Activated CD8-positive, alpha-beta memory T cell treated with anti-CD3 and anti-CD28 coated beads, Interleukin-2, amount 10 ng/mL, durations not matched to agents 7 days and 5 days (primary cell): ENCODE measurements around the gene MAPK8. TPM values are rescaled to one million over a fixed set of nuclear protein-coding genes. Genes with fewer than 3 reads are reported as not detected.
A peak's percentile ranks its signal among the peaks of the same experiment; 100 is the strongest.
"Not testable (repeated sequence)": the region's sequence is repeated elsewhere in the genome, so short reads cannot be mapped to it uniquely, and the experiment has no call there.

Experiments
- ATAC-seq: fragments of 150-1000 bp; cut with Tn5 transposase; one replicate; pipeline ENCODE4 v1.10.0; 2021; ENCODE audit warnings: moderate library complexity
- CTCF ChIA-PET: fragments of 350-600 bp; sonication (Branson Sonifier 250); formaldehyde crosslinking; loops from one replicate; lab custom pipeline; 2021; ENCODE audit warnings: antibody characterized with exemption; lab: Charles Lee
- DNase-seq: peaks from one replicate; pipeline ENCODE4 v3.0.0-alpha.2; 2020
- H3K27ac Mint-ChIP-seq: one replicate; pipeline ENCODE4 v1.8.0; 2021; ENCODE audit warnings: mild to moderate bottlenecking, mixed read lengths
- H3K27me3 Mint-ChIP-seq: one replicate; pipeline ENCODE4 v1.8.0; 2021; ENCODE audit warnings: mixed read lengths
- H3K36me3 Mint-ChIP-seq: one replicate; pipeline ENCODE4 v1.8.0; 2021; ENCODE audit warnings: mild to moderate bottlenecking, mixed read lengths
- H3K4me1 Mint-ChIP-seq: one replicate; pipeline ENCODE4 v1.8.0; 2021; ENCODE audit warnings: mixed read lengths
- H3K4me3 Mint-ChIP-seq: one replicate; pipeline ENCODE4 v1.8.0; 2021; ENCODE audit warnings: mild to moderate bottlenecking, moderate library complexity, mixed read lengths
- H3K9me3 Mint-ChIP-seq: one replicate; pipeline ENCODE4 v1.8.0; 2022; ENCODE audit warnings: low read depth, mixed read lengths
- total RNA-seq, 2 experiments: library from RNA; stranded (reverse); gene quantifications; one replicate each; pipeline ENCODE4 v1.2.3, GENCODE V29; 2021

Gene MAPK8
- 100 to 1,000 TPM in 1 of 2 experiments, 10 to 100 TPM in 1; 45.6 to 111 TPM for total RNA-seq

GRCh38 chr10:48306265-48306869 is at the start of gene MAPK8:
MAPK8 (plus strand) TSS chr10:48306677; CDS start chr10:48401661, 94,984 bp downstream.
- peak within 1 kb of the TSS; percentile 81 for H3K4me3 Mint-ChIP-seq
- H3K9me3 Mint-ChIP-seq: no peaks in the 10 kb centered on the region
- H3K27me3 Mint-ChIP-seq: no peaks in the 10 kb centered on the region
- peaks cover 40% of the 10 kb centered on the region for H3K4me1 Mint-ChIP-seq
- peaks cover 5% of the 10 kb centered on the region for H3K36me3 Mint-ChIP-seq
- DNase-seq: peak; percentile 93
- CTCF ChIA-PET: interaction anchor here (1.1 kb wide), 2 partner anchors 16 to 18 kb away, joined by 3 to 4 read pairs; no protein-coding TSS in a partner anchor
- peak within 1 kb of the TSS; percentile 77 for H3K27ac Mint-ChIP-seq
- peak; percentile 90 for ATAC-seq

- H3K36me3 Mint-ChIP-seq: no peaks in the 10 kb centered on the region
- CTCF ChIA-PET: interaction anchor here (1.9 kb wide), 1 partner anchor 41 kb away, joined by 4 read pairs; no protein-coding TSS in a partner anchor
- H3K27ac Mint-ChIP-seq: no peak overlapping the region
- H3K27me3 Mint-ChIP-seq: peaks cover 36% of the 10 kb centered on the region
- DNase-seq (no peak), ATAC-seq (no peak)
- H3K9me3 Mint-ChIP-seq: no peaks in the 10 kb centered on the region
- H3K4me3 Mint-ChIP-seq: no peak overlapping the region
- H3K4me1 Mint-ChIP-seq: no peaks in the 10 kb centered on the region
Observed at GRCh38 chr10:48257407-48257961, 49.0 kb upstream of the MAPK8 start.

DNA sequence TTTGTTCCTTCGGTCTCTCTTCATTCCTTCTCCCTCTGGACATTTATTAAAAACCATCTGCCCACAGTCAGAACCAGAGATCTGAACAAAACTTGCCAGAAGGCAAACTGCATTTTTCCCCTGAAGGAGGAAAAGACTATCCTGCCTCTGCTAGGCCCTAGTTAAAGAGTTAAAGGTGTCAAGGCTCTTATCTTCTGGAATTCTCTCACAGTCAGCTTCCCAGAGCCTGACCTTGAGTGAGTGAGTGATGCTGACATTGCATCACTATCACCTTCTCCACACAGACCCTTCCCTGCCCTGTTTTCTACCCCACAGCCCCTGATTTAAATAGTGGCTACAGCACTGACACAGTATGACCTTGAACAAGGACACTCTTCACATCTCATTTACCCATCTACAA is 48.4 kb upstream of the MAPK8 start:
- Mint-ChIP-seq H3K36me3 (no peaks in the 10 kb centered on the region), H3K27ac (no peak overlapping the region), H3K4me3 (no peak overlapping the region), H3K9me3 (no peaks in the 10 kb centered on the region), H3K27me3 (peaks cover 37% of the 10 kb centered on the region), H3K4me1 (no peaks in the 10 kb centered on the region)
- ATAC-seq (no peak), DNase-seq (no peak)
- CTCF ChIA-PET: interaction anchor here (1.9 kb wide), 1 partner anchor 42 kb away, joined by 4 read pairs; no protein-coding TSS in a partner anchor

DNA sequence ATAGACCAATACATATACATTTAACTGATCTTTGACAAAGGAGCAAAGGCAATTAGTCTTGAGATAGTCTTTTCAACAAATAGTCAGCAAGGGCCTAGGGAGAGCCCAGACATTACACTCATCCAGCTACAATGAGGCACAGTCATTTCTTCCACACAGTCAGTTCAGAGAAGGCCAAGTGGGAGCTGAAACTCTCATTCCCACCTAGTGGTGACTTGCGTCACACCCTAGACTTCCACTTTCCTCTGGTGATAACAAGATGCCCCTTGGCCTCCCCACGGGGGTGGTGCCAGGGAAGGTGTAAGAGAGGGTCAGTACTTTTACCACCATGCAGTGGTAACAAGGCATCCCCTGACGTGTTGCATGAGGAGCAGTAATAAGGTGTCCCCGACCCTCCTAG is 39.9 kb upstream of the MAPK8 start:
- ATAC-seq (peak; percentile 42), DNase-seq (no peak)
- H3K4me1 Mint-ChIP-seq: no peaks in the 10 kb centered on the region
- no peak overlapping the region for H3K4me3 Mint-ChIP-seq
- peaks cover 36% of the 10 kb centered on the region for H3K27me3 Mint-ChIP-seq
- H3K9me3 Mint-ChIP-seq: no peaks in the 10 kb centered on the region
- CTCF ChIA-PET: no interaction called here
- H3K27ac Mint-ChIP-seq: no peak overlapping the region
- H3K36me3 Mint-ChIP-seq: no peaks in the 10 kb centered on the region

DNA sequence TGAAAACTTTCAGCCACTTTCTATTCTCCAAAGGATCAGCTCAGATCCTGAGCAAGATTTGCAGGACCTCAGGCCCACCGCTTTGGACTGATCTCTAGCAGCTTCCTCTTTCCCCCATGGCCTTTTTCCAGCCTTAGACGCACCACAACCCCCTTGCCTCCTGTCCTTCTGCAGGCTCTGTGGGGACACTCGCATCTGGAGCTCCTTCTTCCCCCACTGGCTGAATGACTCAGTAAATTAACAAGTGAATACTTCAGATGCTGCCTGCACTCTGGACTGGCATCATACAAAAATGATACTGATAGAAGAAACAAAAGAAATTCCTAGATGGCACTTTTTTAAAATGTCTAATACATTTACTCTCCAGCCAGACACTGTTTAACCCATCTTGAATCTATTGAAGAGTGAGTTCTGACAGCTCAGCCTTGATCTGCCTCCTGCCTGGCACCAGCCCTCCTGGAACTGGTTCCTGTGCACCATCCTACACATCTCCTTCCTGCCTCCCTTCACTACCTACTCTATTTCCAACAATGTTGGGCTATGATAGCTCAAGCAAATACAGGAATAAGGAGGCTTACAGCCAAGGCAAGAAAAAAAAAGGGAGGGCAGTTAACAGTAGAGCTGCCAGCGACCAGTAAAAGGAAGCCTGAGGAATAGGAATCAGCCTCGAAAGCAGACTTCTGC is 35.3 kb upstream of the MAPK8 start:
- no peak for ATAC-seq
- Mint-ChIP-seq H3K36me3 (no peaks in the 10 kb centered on the region), H3K27ac (no peak overlapping the region), H3K4me1 (no peaks in the 10 kb centered on the region), H3K27me3 (peaks cover 23% of the 10 kb centered on the region), H3K9me3 (no peaks in the 10 kb centered on the region), H3K4me3 (no peak overlapping the region)
- no peak for DNase-seq
- CTCF ChIA-PET: no interaction called here

- no peaks in the 10 kb centered on the region for H3K9me3 Mint-ChIP-seq
- DNase-seq (no peak), ATAC-seq (no peak)
- no peak overlapping the region for H3K27ac Mint-ChIP-seq
- H3K4me1 Mint-ChIP-seq: no peaks in the 10 kb centered on the region
- H3K36me3 Mint-ChIP-seq: no peaks in the 10 kb centered on the region
- H3K4me3 Mint-ChIP-seq: no peak overlapping the region
- peaks cover 19% of the 10 kb centered on the region for H3K27me3 Mint-ChIP-seq
- CTCF ChIA-PET: no interaction called here
Observed at GRCh38 chr10:48272682-48273081, 33.8 kb upstream of the MAPK8 start.

- no peaks in the 10 kb centered on the region for H3K9me3 Mint-ChIP-seq
- no peak overlapping the region for H3K4me3 Mint-ChIP-seq
- H3K27me3 Mint-ChIP-seq: peaks cover 21% of the 10 kb centered on the region
- DNase-seq (no peak), ATAC-seq (no peak)
- CTCF ChIA-PET: no interaction called here
- no peaks in the 10 kb centered on the region for H3K36me3 Mint-ChIP-seq
- no peak overlapping the region for H3K27ac Mint-ChIP-seq
- no peaks in the 10 kb centered on the region for H3K4me1 Mint-ChIP-seq
Observed at GRCh38 chr10:48273741-48274140, 32.7 kb upstream of the MAPK8 start.

GRCh38 chr10:48274636-48275035 is 31.8 kb upstream of the MAPK8 start, which contains the start of gene FRMPD2:
FRMPD2 (minus strand) TSS chr10:48274696; CDS start chr10:48274567, 129 bp downstream.
- Mint-ChIP-seq H3K4me3 (no peak within 1 kb of the TSS), H3K27ac (no peak within 1 kb of the TSS), H3K9me3 (no peaks in the 10 kb centered on the region), H3K36me3 (no peaks in the 10 kb centered on the region), H3K27me3 (peaks cover 21% of the 10 kb centered on the region), H3K4me1 (peaks cover 4% of the 10 kb centered on the region)
- no peak for DNase-seq
- CTCF ChIA-PET: no interaction called here
- ATAC-seq: no peak

- Mint-ChIP-seq H3K27ac (no peak overlapping the region), H3K36me3 (no peaks in the 10 kb centered on the region), H3K4me1 (peaks cover 4% of the 10 kb centered on the region), H3K4me3 (no peak overlapping the region), H3K9me3 (peaks cover 2% of the 10 kb centered on the region), H3K27me3 (peaks cover 24% of the 10 kb centered on the region)
- CTCF ChIA-PET: no interaction called here
- ATAC-seq: no peak
- DNase-seq: no peak
Observed at GRCh38 chr10:48277093-48277492, 29.4 kb upstream of the MAPK8 start.

DNA sequence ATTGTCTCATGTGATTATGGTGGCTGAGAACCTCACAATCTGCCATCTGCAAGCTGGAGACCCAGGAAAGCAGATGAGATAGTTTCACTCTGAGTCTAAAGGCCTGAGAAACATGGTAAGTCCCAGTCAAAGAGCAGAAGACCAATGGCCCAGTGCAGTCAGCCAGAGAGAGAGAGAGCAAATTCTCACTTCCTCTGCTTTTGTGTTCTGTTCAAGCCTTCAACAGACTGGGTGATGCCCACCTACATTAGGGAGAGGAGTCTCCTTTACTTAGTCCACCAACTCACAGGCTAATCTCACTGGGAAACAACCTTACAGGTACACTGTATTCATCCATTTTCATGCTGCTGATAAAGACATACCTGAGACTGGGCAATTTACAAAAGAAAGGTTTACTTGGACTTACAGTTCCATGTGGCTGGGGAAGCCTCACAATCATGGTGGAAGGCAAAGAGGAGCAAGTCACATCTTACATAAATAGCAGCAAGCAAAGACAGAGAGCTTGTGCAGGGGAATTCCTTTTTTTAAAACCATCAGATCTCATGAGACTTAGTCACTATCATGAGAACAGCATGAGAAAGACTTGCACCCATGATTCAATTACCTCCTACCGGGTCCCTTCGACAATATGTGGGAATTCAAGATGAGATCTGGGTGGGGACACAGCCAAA is 27.3 kb upstream of the MAPK8 start:
- CTCF ChIA-PET: no interaction called here
- DNase-seq (no peak), ATAC-seq (no peak)
- H3K9me3 Mint-ChIP-seq: peaks cover 4% of the 10 kb centered on the region
- H3K4me3 Mint-ChIP-seq: no peak overlapping the region
- no peak overlapping the region for H3K27ac Mint-ChIP-seq
- H3K36me3 Mint-ChIP-seq: peaks cover 4% of the 10 kb centered on the region
- peaks cover 25% of the 10 kb centered on the region for H3K27me3 Mint-ChIP-seq
- peaks cover 6% of the 10 kb centered on the region for H3K4me1 Mint-ChIP-seq

DNA sequence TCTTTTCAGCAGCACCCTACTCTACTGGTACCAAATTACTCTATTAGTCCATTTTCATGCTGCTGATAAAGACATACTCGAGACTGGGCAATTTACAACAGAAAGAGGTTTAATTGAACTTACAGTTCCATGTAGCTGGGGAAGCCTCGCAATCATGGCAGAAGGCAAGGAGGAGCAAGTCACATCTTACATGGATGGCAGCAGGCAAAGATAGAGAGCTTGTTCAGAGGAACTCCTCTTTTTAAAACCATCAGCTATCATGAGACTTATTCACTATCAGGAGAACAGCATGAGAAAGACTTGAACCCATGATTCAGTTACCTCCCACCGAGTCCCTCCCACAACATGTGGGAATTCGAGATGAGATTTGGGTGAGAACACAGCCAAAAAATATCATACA is 24.8 kb upstream of the MAPK8 start:
- H3K4me1 Mint-ChIP-seq, DNase-seq, H3K4me3 Mint-ChIP-seq, H3K27ac Mint-ChIP-seq, H3K9me3 Mint-ChIP-seq, H3K36me3 Mint-ChIP-seq, CTCF ChIA-PET, ATAC-seq: not testable (repeated sequence)
- H3K27me3 Mint-ChIP-seq: peaks cover 32% of the 10 kb centered on the region

- Mint-ChIP-seq H3K4me1 (peaks cover 14% of the 10 kb centered on the region), H3K27me3 (peaks cover 26% of the 10 kb centered on the region), H3K4me3 (no peak overlapping the region), H3K27ac (no peak overlapping the region), H3K36me3 (peaks cover 6% of the 10 kb centered on the region), H3K9me3 (peaks cover 7% of the 10 kb centered on the region)
- DNase-seq: no peak
- CTCF ChIA-PET: no interaction called here
- no peak for ATAC-seq
Observed at GRCh38 chr10:48282829-48283228, 23.6 kb upstream of the MAPK8 start.

DNA sequence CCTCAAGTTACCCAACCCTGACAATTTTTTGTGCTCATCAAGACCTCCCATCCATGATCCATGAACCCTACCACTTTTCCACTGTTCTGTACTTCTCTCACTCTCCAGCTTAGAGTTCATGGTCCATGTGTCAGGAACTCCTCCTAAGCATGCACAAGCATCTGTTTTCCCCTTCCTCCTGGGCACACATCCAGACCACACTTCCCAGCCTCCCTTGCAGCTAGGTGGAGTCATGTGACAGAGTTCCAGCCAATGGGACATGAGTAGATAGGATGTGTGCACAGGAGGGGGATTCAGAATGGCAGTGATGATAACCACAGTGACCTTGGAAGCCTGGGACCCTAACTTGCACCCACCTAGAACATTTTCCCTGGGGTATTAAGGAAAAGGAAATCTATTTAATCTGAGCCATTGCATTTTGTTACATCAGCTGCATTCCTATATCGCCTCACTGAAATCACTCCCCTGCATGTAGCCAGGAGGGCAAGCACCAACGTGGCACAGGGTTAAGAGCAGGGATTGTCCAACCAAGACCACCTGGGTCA is 22.4 kb upstream of the MAPK8 start:
- DNase-seq (no peak), ATAC-seq (no peak)
- peaks cover 26% of the 10 kb centered on the region for H3K4me1 Mint-ChIP-seq
- H3K27me3 Mint-ChIP-seq: peaks cover 23% of the 10 kb centered on the region
- H3K27ac Mint-ChIP-seq: no peak overlapping the region
- H3K9me3 Mint-ChIP-seq: peaks cover 7% of the 10 kb centered on the region
- H3K4me3 Mint-ChIP-seq: no peak overlapping the region
- peaks cover 6% of the 10 kb centered on the region for H3K36me3 Mint-ChIP-seq
- CTCF ChIA-PET: no interaction called here
